Adipose tissue (tissue), 3 donors: ENCODE measurements around the gene ULK1. TPM values are rescaled to one million over a fixed set of nuclear protein-coding genes. Genes with fewer than 3 reads are reported as not detected.

Source experiments
- H3K27ac ChIP-seq: one replicate; pipeline ENCODE4 v1.5.1; 2013; ENCODE audit warnings: low read depth, low read length
- WGBS, 3 donors: extraction: QIAGEN DNeasy Blood & Tissue Kit; methylation state at CpG; one replicate each; pipeline ENCODE4 v1.1.7; 2013; 5-methylcytosine and 5-hydroxymethylcytosine counted together
- polyA plus RNA-seq, 3 donors: library from polyadenylated mRNA; stranded (reverse); fragments of 200-250 nt; gene quantifications; one replicate each; pipeline ENCODE4 v1.2.3, GENCODE V29; 2013
- donor health status: healthy with polysubstance abuse.
- donor health status: Bipolar disorder and iron deficiency.
- donor health status: healthy.

The ULK1 gene
- polyA plus RNA-seq: 10 to 100 TPM; 13.7 to 47.1 (median 26.2) TPM

DNA sequence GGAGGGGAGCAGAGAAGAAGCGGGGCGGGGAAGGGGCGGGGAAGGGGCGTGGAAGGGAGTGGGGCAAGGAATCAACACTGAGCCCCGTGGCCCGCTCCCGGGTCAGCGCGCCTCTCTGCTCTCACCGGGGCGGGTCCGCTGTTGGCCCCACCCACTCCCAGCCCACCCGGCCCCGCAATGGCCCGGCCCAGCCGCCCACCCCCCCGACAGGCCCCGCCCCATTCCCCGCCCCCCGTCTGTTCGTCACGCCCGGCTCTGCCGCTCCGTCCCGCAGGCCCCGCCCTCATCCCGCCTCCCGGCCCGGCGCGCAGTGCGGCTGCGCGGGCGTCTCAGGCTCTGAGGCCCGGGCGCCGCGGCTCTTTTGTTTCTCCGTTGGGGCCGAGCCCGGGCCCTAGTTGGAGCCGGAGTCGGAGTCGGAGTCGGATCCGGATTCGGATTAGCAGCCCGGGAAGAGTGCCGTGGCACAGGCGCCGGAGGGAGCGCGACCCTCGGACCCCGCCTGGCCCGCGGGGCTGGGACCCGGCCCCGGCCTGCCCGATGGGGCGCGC is at the start of gene ULK1:
ULK1 (plus strand) TSS at position 310 of the 548 bp plus-strand sequence. CDS start 380 bp downstream, outside the sequence.
- no peak within 1 kb of the TSS for H3K27ac ChIP-seq
- 0 to 2% (median 1%) methylated on average over 23 to 64 of the region's 64 CpGs for WGBS, 3 donors

DNA sequence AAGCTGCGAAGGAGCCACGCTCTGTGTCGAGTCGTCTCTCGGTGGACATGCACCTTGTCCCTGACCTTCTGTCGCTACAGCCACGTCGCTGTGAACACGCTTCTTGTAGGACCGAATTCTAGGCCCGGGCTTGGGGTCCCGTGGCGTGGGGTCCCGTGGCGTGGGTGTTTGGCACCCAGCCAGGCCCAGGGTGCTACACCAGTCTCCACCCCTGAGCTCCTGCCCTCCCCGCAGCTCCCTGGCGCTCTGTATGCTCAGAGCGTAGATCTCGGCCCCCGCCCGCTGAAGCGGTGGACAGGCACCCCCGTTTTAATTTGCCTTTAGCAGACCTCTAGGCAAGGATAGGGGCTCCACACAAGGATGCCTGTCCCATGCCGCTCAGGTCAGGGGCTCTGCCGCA is 49.8 kb upstream of the ULK1 start:
- H3K27ac ChIP-seq: no peak overlapping the region
- WGBS, 3 donors: 89 to 93% (median 90%) methylated on average over 25 of the region's 25 CpGs

DNA sequence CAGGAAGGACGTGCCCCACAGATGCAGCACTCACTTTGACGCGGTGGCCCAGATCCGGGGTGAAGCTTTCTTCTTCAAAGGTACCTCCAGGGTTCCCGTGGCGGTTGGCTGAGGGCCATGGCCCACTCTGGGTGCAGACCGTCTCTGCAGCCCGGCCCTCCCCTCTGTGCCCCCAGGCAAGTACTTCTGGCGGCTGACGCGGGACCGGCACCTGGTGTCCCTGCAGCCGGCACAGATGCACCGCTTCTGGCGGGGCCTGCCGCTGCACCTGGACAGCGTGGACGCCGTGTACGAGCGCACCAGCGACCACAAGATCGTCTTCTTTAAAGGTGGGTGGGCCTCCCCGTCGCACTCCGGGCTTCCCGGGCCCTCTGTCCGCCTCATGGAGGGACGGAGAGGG is 49.3 kb upstream of the ULK1 start:
- H3K27ac ChIP-seq: no peak overlapping the region
- 85 to 94% (median 92%) methylated on average over 29 of the region's 29 CpGs for WGBS, 3 donors

DNA sequence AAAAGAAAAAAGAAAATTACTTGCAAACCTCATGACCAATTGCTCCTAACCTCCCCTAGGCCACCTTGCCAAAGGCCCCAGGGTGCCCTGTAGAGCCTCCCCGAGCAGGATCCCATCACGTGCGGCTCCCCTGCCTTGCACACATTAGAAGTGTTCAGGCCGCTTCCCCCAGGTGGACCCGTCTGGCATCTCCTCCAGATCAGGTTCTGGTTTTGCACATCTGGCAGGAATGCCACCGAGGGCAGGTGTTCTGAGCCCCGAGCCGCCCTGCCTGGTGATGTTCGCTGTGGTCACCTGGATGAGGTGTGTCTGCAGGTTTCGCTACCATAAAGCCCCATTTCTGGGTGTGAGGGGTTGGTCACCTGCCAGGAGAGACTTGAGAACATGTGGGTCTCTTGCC is 47.0 kb upstream of the ULK1 start:
- H3K27ac ChIP-seq: no peak overlapping the region
- WGBS, 3 donors: 83 to 92% (median 88%) methylated on average over 10 of the region's 10 CpGs

DNA sequence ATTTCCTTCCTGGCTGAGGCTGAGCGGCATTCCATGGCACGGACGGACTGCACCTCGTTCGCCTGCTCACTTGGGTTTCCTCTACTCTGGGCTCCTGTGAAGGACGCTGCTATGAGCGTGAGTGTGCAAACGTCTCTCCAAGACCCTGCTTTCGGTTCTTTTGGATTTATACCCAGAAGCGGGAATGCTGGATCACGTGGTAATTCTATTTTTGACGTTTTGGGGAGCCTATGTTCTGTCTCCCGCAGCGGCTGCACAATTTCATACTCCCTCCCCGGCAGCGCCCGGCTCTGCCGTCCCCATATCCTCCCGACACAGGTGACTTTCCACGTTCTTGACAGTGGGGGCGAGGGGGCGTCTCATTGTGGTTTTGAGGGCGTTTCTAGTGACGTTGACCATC is 45.7 kb upstream of the ULK1 start:
- WGBS, 3 donors: 82% methylated on average over 24 of the region's 24 CpGs

DNA sequence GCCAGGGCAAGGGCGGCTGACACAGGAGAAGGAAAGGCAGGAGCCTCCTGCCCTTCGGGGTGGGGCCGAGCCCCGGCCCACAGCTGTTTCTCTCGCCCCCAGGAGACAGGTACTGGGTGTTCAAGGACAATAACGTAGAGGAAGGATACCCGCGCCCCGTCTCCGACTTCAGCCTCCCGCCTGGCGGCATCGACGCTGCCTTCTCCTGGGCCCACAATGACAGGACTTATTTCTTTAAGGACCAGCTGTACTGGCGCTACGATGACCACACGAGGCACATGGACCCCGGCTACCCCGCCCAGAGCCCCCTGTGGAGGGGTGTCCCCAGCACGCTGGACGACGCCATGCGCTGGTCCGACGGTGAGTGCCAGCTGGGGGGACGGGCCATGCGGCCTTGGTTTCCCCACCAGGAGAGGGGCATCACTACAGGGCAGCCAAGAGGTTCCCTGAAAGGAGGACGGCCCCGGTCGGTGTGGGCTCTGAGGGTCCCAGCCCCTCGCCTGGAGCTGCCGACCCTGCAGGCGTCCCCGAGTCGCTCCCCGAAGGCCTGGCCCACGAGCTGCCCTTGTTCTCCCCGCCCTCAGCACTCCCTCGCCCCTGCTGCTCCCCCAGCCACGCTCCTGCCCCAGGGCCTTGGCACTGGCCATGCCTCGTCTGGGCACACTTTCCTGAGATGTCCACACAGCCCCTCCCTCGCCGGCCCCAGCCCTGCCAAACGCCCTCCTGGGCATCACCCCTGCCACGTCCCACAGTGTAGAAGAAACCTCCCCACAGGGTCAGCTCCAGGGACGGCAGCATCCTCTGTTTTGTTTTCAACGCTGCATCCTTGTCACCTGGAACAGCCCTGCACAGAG is 44.5 kb upstream of the ULK1 start:
- WGBS, 3 donors: 78 to 90% (median 90%) methylated on average over 47 of the region's 47 CpGs
- H3K27ac ChIP-seq: no peak overlapping the region

More for the DNA sequence above, 45.7 kb upstream of the ULK1 start:
- H3K27ac ChIP-seq: no peak overlapping the region

DNA sequence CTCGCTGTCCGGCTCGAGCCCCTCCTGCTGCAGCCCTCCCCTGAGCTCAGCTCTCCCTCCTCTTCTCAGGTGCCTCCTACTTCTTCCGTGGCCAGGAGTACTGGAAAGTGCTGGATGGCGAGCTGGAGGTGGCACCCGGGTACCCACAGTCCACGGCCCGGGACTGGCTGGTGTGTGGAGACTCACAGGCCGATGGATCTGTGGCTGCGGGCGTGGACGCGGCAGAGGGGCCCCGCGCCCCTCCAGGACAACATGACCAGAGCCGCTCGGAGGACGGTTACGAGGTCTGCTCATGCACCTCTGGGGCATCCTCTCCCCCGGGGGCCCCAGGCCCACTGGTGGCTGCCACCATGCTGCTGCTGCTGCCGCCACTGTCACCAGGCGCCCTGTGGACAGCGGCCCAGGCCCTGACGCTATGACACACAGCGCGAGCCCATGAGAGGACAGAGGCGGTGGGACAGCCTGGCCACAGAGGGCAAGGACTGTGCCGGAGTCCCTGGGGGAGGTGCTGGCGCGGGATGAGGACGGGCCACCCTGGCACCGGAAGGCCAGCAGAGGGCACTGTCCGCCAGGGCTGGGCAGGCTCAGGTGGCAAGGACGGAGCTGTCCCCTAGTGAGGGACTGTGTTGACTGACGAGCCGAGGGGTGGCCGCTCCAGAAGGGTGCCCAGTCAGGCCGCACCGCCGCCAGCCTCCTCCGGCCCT is 43.4 kb upstream of the ULK1 start:
- no peak overlapping the region for H3K27ac ChIP-seq
- WGBS, 3 donors: 65 to 91% (median 80%) methylated on average over 38 to 41 of the region's 41 CpGs

DNA sequence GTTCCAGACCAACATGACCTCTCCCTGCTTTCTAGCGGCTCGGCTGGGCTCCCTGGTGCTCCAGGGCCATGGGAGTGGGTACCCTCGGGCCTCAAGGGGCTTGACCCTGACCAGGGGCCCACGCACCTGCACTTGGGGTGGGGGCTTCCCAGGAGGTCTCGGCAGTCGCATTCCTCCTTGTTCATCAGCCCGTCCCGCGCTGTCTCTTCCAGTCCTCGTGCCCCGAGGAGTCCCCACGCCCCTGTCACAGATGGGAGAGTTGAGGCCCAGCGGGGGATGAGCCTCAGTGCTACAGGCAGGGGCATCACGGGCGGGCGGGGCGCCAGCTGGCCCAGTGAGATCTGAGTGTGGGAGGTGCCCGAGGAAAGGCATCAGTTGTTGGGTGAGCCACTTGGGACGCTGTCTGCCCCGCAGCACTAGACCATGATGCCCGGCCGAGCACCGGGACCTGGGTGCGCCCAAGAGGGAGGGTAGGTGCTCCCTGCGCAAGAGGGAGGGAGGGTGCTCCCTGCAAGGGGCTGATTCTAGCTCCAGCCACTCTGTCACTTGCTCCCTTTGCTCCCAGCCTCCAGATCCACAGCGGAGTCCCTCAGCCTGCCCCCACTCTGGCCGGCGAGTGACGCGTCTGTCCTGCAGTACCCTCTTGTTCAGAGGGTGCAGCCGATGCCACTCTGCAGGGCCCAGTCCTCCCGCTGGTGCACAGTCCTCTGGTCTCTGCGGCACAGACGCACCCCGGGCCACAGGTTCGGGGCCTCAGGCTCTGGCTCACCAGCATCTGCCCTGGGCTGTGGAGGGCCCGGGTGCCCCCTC is 42.5 kb upstream of the ULK1 start:
- 74 to 83% (median 78%) methylated on average over 33 to 37 of the region's 37 CpGs for WGBS, 3 donors
- H3K27ac ChIP-seq: no peak overlapping the region

DNA sequence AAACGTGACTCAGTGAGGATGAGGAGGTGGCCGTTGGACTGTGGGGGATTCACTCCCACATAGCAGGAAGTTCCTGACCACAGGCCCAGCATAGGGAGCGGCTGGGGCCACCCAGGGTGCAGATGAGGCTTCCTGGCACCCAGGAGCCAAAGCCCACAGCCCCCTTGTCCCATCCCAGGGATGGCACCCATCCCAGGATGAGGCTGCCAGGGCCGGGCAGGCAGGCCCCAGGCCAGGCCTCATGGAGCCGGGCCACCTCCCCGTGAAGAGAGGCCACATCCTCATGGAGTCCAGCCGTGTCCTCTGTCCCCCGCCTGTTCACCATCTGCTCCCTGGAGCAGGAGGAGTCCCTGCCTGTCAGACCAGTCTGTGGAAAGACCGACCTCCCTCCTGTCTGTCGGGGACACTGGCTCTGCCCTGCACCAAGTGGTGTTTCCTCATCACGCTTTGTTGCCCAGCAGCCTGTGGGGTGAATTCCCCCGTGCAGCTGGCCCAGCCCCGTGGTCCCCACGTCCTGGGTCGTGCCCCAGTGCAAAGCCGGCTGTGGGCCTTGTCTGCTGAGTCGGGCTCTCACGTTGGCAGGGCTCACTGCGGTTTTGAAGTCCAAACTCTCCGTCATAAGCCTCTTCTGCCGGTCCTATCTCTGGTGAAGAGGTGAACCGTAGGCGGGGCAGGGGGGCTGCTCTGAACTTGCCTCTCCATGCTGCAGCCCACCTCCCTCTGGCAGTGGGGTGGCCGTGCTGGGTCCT is 41.7 kb upstream of the ULK1 start:
- H3K27ac ChIP-seq: no peak overlapping the region
- 40 to 59% (median 47%) methylated on average over 24 of the region's 24 CpGs for WGBS, 3 donors

DNA sequence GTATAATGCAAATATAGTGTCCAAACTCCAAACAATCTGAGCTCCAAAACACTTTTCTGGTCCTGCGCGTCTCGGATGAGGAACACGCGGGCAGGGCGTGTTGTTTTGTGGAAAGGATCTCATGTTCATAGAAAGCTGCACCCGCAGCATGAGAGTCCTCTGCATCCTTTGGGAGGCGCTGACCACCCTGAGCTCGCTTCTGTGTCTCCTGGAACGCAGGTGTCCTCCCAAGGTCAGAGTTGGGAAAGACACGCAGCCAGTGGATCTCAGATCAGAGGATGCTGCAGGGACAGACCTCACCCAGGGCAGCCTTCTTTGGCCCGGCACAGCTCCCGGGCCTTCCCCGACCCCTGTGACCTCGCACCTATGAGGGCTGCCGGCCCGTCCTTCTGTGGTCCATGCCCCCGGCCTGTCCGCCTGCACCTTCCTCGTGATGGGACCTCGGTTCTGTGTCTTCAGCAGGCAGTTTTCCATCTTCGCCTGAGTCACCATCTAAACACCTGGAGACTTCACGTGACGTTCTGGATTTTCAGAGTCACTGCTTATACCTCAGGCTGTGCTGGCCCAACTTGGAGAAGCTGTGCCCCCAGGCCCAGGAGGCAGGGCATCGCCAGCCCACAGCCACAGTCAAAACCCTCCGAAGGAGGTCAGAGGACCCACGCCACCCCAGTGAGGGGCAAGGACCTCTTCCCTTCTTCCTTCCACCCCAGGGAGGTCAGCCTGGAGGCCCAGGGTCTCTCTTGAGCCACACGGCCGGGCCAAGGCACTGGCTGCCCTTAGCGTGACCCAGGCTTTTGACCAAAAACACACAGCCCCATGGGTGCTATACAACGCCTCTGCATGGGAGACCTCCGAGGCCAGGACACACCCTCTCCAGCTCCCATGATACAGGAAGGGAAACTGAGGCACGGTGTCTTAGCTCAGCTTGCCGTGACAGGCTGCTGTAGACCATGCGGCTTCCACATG is 40.3 kb upstream of the ULK1 start:
- H3K27ac ChIP-seq: no peak overlapping the region
- 74 to 87% (median 82%) methylated on average over 35 of the region's 35 CpGs for WGBS, 3 donors

DNA sequence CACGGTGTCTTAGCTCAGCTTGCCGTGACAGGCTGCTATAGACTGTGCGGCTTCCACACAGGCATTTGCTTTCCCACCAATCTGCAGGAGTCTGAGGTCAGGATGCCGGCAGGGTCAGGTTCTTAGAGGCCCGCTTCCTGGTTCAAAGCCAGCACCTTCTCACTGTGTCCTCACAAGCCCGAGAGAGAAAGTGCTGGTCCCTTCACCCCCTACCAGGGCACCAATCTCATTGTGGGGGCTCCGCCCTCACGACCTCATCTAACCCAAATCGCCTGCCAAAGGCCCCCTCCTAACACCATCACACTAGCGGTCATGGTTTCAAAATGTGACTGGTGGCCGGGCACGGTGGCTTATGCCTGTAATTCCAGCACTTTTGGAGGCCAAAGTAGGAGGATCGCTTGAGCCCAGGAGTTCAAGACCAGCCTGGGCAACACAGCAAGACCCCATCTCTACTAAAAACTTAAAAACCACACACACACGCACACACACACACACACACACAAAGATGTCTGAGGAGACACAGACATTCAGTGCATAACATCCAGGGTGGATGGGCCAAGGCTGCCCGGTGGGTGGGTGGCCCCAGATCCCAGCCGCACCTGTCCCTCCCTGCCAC is 39.5 kb upstream of the ULK1 start:
- 74 to 79% (median 74%) methylated on average over 16 of the region's 16 CpGs for WGBS, 3 donors
- no peak overlapping the region for H3K27ac ChIP-seq

DNA sequence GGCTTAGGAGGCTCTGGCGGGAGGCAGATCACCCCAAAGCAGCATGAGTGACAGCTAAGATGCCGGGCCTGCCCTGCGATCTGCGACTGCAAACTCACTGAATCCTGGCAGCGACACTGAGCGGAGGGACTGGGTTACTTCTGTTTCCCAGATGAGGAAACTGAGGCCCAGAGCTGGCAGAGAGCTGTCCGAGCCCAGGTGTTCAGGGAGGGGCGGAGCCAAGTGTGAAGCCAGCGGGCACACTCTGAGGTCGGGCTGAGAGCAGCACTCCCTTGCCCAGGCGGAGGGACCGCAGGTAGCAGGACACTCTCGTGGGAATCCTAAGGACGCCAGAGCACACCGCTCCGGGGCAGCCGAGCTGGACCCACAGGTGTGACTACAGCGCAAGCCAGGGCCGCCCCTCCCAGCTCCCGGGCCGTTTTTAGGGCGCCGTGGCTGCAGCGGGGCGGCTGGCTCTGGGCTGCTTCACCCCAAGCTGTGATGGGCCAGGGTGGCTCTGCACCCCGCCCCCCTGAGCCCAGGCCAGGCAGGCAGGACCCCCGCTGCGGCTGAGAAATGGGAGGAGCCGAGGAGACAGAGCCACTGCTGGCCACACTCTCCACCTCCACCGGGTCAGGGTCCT is 38.8 kb upstream of the ULK1 start:
- 41 to 60% (median 60%) methylated on average over 26 to 30 of the region's 30 CpGs for WGBS, 3 donors
- H3K27ac ChIP-seq: no peak overlapping the region

DNA sequence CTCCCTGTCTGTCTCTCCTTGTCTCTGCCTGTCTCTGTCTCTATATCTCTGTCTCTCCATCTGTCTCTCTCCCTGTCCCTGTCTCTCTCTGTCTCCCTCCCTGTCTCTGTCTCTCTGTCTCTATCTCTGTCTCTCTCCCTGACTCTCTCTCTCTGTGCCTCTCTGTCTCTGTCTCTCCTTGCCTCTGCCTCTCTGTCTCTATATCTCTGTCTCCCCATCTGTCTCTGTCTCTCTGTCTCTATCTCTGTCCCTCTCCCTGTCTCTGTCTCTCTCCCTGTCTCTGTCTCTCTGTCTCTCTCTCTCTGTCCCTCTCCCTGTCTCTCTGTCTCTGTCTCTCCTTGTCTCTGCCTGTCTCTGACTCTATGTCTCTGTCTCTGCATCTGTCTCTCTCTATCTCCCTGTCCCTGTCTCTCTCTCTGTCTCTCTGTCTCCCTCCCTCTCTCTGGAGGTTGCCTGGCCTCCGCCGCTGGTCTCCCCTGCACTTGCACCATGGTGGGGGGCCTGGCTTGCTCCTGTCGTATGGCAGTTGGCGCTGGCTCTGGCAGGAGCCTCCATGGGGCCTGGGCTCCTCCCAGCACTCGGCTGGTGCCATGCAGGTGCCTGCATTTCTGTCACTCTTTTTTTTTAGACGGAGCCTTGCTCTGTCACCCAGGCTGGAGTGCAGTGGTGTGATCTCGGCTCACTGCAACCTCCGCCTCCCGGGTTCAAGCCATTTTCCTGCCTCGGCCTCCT is 37.9 kb upstream of the ULK1 start:
- 85 to 91% (median 87%) methylated on average over 9 to 10 of the region's 10 CpGs for WGBS, 3 donors
- H3K27ac ChIP-seq: no peak overlapping the region

DNA sequence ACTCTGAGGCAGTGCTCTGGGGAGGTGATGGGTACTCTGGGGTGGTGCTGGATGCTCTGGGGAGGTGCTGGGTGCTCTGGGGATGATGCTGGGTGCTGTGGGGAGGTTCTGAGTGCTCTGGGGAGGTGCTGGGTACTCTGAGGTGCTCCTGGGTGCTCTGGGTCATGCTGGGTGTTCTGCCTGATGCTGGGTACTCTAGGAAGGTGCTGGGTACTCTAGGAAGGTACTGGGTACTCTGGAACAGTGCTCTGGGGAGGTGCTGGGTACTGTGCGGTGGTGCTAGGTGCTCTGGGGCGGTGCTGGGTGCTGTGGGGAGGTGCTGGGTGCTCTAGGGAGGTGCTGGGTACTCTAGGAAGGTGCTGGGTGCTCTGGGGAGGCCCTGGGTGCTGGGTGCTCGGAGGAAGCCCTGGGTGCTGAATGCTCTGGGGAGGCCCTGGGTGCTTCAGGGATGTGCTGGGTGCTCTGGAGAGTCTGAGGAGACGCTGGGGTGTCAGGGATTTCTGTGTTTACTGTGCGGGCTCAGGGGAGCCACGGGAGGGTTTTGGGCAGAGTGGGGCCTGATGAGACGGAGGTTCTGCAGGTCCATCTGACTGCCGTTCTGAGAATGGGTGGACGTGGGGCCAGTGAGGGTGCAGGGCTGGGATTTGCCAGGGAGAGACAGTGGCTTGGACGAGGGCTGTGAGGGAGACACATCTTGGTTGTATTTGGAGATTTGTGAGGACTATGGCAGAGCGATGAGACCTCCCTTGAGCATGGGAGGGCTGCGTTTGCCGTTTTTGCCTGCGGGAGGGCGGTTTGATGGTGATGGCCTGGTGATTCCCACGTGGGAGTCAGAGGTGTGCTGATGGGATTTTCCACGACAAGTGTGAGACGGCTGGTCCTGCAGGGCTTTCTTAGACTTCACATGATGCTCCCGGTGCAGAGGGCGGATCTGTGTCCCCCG is 36.2 kb upstream of the ULK1 start:
- 74 to 89% (median 84%) methylated on average over 21 of the region's 21 CpGs for WGBS, 3 donors
- H3K27ac ChIP-seq: no peak overlapping the region
